GM19023 (cell line): Measurements from ENCODE around the gene MEX3B.
"Not testable (repeated sequence)": the region's sequence is repeated elsewhere in the genome, so short reads cannot be mapped to it uniquely, and the experiment has no call there.

Experiments used
- ATAC-seq: cut with Tn5 transposase; IDR thresholded peaks from one replicate; pipeline ENCODE4 v1.9.1; 2021; ENCODE audit warnings: mild to moderate bottlenecking, moderate library complexity; ENCODE audit not compliant: unreplicated experiment

The MEX3B gene

DNA sequence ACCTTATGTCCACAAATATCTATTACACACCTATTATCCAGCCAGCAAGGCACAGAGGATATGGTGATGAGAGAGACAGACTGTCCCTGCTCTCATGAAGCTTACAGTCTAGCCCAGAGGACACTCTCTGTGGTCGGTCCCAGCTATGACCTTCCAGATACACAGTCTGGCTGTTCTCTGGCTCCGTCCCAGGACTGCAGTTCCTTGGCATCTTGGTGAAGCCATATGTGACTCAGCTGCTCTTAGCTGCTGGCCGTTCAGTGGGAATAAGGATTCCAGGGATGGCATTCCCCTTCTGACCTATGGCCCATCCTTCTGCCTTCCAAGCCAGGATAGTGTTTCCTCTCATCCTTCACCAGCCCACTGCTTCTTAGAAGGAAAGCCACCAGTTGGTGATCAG is 30.8 kb downstream of the MEX3B start:
- ATAC-seq = no peak

DNA sequence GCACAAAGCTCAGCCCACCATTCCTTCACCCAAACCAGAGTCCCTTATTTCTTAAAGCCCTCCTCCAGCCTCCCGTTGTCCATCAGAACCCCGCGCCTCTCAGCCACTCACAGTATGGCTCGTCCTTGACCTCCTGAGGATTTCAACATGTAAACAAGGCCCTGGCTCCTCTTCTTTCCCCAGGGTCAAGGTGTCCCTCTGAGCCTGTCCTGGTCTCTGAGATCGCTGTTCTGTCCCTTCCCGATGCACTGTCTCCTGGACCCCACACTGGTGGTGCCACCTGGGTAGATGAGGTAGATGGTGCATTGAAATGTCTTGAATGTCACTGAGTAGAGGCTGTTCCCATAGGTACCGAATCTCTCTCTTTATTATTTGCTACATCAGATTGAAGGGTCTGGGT is 32.9 kb downstream of the MEX3B start:
- no peak for ATAC-seq

DNA sequence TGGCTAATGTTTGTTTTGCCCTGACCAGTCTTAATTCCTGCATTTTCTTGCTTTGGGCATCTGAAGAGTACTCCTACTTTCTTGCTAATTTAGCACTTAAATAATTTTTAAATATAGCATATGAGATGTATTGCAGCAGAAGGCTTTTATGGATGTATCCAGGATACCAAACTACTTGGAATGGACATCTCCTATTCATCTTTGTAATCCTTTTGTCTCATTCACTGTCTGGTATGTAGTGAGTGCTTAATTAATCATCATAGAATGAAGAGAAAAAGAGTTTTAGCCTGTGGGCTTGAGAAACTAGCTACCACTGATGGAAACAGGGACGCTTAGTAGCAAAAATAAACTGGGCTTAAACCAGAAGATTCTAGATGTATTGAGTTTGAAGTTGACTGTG is 40.6 kb downstream of the MEX3B start:
- no peak for ATAC-seq

DNA sequence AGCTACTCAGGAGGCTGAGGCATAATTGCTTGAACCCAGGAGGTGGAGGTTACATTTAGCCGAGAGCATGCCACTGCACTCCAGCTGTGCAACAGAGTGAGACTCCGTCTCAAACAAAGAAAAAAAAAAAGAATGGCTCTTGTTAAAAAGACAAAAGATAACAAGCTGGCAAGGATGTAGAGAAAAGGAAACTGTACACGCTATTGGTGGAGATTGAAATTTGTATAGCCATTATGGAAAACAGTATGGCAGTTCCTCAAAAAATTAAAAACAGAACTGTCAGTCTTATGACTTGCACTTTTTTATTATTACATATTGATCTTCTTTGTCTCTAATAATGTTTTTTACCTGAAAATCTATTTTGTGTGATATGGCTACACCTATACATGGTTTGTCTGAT is 41.9 kb downstream of the MEX3B start:
- no peak for ATAC-seq

DNA sequence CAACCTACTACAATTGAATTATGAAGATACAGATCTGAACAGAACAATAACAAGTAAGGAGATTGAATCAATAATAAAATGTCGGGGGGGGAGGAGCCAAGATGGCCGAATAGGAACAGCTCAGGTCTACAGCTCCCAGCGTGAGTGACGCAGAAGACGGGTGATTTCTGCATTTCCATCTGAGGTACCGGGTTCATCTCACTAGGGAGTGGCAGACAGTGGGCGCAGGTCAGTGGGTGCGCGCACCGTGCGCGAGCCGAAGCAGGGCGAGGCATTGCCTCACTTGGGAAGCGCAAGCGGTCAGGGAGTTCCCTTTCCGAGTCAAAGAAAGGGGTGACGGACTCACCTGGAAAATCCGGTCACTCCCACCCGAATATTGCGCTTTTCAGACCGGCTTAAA is 50.7 kb downstream of the MEX3B start:
- ATAC-seq = not testable (repeated sequence)

DNA sequence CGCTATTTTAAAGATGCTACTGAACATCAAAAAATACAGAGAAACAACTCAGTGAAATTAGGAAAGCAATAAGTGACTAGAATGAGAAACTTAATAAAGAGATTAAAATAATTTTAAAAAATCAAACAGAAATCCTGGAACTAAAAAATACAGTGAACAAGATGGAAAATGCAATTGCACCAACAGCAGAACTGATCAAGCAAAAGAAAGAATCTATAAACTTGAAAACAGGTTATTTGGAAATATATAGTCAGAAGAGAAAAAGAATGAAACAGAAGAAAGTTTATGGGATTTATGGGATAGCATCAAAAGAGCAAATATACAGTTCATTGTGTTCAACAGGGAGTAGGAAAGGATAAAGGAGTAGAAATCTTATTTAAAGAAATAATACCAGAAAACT is 53.3 kb downstream of the MEX3B start:
- no peak for ATAC-seq
